GM21825 (cell line): ENCODE results near the gene MRPL14.
"Not testable (repeated sequence)": the region's sequence is repeated elsewhere in the genome, so short reads cannot be mapped to it uniquely, and the experiment has no call there.

Experiments
- ATAC-seq: cut with Tn5 transposase; IDR thresholded peaks from one replicate; pipeline ENCODE4 v1.9.1; 2021; ENCODE audit warnings: mild to moderate bottlenecking, moderate library complexity; ENCODE audit not compliant: unreplicated experiment

MRPL14 gene

DNA sequence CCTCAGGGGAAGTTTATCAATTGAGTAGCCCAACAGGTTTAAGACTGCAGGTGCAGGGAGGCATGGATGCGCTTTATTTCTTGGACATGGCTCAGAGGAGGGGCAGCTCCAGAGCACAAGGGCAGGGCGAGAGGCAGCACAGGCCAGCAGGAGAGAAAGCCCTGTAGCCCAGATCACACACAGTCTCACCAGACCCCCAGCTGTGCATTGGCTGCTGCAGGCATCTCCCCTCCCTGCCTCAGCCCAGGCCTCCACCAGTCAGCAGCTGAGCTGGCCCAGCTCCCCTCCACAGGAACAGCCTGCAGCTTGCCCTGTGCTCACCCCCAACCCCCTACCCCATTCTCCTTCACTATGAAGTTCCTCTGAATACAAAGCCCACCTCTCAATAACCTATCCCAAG lies 24.7 kb downstream of the MRPL14 start:
- ATAC-seq: no peak

DNA sequence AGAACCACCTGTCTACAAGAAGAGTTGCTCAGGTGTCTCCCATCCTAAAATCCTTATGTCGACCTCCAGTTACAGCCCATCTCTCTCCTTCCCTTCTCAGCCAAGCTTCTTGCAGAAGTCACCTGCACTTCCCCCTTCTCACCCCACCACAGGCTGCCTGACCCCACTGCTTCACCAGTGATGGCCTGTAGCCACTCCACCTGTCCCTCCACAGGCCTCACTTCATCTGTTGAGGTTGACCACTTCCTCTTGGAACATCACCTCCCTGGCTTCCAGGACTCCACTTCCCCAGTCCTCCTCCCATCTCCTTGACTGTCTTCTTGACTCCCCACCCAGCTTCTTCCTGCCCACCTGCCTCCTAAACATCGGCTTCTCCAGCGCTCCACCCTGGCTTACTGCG lies 25.4 kb downstream of the MRPL14 start:
- ATAC-seq: no peak

DNA sequence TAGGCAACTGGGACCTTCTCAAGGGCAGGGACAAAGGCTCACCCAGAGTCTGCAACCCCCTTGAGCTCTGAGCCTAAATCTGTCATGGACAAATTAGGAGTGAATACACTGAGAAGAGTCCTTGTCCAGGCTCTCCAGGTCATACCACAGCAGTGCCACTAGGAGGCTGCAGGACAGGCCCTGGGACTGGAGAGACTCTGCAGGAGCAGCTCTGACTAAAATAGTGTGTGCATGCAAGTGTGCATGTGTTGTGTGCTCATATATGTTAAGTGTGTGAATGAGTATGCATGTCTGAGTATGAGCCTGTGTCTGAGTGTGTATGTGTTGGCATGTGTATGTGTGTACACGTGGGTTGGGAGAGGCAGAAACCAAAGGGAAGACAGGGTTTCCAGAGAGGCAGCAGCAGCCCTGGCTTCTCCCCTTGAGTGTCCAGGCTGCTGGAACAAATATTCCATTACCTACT lies 27.1 kb downstream of the MRPL14 start:
- no peak for ATAC-seq

DNA sequence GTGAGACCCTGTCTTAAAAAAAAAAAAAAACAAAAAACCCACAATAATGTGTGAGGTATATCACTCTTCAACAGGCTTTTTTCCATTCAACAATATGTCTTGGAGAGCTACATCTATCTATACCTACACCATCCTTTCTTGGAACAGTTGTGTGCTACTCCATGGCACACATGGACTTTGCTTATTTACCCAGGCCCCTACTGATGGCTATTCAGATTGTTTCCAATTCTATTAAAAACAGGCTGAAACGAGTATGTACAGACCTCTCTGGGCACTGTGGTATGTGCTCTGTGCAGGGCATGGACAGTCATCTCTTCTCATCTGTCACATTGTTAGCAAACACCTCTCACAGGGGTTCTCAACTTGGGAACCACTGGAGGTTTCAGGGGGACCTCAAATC lies 28.1 kb downstream of the MRPL14 start:
- ATAC-seq: no peak

DNA sequence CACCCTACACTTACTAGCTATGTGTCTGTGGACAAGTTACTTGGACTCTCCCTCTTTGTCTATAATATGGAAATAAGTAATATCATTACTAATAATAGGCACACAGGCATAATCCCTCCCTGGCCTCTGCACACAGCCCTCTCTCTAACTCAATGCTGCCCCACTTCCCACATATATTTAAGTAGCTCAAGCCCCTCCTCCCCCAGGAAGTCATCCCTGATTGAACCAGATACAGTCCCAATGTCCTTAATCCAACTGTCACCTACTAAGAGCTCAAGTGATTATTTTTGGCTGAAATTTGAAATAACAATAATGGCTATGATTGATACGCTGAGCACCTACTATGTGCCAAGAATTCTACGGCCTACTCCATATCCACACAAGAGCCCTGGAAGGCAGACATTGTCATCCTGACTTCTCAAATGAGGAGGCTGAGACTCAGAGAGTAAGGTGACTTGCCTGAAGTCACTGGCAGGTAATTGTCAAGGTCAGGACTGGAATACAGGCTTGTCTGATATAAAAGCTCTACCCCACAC lies 29.4 kb downstream of the MRPL14 start:
- no peak for ATAC-seq

DNA sequence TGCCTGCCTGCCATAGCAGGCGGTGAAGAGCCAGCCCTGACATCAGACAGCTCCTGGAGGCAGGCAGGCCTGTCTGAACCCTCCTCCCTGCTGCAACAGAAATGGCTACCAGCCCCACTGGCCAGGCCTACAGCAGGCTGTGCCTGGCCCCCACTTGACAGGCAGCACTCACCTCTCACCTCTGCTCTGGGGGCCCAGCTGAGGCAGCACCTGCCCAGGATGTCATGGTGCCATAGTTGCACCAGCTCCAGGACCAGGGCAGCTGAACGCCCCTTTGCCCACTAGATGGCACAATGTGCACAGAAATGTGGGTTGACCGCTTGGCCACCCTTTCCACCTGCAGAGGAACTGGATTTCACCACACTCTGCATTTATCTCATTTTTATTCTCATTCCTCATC lies 30.6 kb downstream of the MRPL14 start:
- peak; percentile 66 for ATAC-seq

DNA sequence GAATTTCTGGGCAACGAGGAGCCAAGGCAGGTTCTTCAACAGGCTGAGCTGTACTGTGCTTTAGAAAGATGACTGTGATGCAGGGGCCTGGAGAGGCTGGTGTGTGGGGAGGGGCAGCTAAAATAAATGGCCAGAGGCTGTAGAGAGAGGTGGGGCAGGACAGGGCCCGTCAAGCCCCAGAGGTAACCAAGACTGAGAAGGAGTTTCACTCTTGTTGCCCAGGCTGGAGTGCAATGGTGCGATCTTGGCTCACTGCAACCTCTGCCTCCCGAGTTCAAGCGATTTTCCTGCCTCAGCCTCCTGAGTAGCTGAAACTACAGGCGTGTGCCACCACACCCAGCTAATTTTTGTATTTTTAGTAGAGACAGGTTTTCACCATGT lies 32.0 kb downstream of the MRPL14 start:
- not testable (repeated sequence) for ATAC-seq

DNA sequence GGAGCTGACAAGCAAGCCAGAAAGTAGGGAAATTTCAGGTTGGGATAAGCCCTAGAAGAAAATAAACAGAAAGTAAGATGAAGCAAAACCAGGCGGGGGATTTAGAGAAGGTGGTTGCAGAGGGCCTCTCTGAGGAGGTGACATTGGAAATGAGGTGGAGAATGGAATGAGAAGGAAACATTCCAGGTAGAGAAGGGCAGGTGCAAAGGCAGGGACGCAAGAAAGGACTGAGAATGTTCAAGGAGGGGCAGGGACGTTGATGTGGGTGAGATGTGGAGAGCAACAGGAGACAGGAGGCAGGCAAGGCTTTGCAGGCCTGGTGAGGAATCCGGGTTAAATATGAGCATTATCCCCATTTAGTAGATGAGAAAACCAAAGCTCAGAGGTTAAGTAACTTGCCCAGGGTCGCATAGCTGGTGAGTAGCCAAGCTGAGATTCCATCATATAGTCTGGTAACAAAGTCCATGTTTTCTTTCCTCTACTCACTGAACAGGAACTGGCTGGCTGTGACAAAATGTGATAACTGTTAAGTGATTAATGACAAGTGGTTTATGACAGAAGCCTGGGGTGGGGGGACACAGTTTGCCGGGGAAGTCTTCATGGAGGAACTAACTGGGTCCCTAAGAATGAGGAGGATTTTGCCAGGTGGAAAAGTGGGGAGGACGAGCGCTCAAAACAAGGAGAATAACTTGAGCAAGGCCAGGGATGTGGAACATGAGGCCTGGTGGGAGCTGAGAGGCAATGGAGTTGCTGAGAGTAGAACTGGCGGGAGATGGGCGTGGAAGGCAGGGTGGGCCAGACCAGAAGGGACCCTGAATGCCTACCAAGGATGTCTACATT lies 32.6 kb downstream of the MRPL14 start:
- no peak for ATAC-seq

DNA sequence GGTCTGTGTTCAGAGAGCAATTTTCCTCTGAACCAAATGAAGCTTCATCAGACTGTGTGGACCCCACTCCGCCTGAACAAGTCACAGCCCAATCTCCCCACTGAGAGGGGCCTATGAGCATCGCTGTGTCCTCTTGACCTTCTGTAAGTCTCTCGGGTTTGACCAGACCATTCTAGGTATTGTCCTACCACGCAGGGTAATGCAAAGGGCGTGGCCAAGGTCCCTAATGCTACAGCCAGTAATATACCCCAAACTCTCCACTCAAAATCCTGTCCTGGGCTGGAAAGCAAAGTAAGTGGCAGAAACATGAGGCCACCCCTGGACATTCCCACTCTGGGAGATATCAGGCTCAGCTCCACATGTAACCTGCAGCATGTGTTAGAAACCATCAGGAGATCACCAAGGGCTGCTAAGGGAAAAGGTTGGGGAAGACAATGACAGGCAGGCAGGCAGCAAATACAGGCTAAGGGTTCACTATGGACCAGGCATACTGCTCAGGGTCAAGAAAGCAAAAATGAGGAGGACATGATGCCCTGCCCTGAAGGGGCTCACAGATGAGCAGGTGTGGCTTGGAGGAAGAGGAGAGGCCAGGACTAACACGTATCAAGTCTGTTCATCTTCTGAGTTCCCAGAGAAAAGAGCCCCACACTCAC lies 33.4 kb downstream of the MRPL14 start:
- ATAC-seq: no peak

DNA sequence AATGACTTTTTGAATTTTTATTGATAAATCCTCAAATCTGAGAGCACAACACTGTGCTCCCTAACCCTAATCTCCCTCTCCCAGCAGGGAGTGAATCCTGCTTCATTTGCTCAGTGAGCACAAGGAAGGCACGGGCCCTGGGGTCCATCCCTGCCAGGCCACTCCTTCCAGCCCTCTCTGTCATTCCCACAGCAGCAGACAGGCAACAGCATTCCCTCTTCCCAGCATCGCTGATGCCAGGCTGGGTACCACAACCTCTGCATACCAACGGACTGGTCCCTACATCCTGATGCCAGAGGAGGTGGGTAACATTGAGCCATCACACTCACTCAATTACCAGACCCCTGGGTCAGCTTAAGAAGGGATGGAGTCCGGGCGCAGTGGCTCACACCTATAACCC lies 34.2 kb downstream of the MRPL14 start:
- no peak for ATAC-seq

DNA sequence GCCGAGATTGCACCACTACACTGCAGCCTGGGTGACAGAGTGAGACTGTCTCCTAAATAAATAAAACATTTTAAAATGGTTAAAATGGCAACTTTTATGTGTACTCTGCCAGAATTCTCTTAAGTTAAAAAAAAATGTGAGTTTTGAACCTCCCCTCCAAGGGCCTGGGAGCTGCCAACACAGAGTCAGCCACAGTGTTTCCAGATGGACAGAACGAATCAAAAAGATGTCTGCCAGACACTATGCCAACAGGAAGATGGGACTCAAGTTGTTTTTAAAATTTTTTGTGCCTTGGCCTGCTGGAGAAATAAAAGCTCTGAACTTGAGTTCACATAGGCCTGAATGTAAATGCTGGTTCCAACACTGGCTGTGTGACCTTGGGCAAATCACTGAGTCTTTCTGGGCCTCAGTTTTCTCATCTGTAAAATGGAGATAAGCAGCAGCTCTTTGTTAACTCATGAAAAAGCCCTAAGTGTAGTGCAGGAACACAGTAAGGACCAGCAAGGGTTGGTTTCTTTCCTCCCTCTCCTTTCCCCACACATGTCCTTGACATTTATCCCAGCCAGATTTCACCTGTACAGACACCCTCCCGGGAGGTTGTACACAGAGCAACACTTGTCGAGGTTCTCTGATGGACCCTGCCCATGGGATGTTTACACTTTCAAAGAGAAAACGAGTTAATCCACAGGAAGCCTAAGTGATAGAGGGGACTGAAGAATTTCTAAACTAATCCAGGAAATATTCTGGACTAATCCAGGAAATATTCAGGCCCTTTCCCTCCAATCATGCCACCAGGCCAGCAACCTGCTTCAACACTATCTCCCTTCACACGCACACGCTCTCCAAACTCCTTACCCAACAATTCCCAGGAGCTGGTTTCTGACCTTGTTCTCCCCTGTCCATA lies 35.0 kb downstream of the MRPL14 start:
- no peak for ATAC-seq

DNA sequence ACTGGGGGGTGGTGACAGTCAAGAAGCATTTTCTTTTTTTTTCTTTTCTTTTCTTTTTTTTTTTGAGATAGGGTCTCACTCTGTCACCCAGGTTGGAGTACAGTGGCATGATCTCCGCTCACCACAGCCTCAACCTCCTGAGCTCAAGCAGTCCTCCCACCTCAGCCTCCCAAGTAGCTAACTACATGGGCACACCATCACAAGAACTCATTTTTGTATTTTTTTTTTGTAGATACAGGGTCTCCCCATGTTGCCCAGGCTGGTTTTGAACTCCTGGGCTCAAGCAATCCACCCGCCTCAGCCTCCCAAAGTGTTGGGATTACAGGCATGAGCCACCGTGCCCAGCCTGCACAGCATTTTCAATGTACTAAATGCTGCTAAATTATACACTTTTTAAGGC lies 35.9 kb downstream of the MRPL14 start:
- ATAC-seq: not testable (repeated sequence)

DNA sequence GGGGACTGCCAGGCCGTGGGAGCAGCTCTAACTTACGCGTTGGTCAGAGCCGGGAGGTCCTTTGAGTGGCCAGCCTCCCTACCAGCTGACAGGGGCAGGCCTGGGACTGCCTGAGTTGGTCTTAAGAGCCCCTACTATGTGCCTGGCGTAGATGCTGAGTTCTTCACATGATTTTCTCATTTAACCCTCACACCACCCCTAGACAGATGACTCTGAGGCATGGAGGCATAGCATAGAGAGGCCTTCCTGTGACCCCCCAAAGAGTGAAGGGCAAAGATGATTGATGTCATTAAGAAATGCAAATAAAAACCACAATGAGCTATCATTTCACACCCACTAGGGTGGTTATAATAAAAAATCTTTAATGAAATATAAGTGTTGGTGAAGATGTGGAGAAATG lies 36.8 kb downstream of the MRPL14 start:
- ATAC-seq: no peak

DNA sequence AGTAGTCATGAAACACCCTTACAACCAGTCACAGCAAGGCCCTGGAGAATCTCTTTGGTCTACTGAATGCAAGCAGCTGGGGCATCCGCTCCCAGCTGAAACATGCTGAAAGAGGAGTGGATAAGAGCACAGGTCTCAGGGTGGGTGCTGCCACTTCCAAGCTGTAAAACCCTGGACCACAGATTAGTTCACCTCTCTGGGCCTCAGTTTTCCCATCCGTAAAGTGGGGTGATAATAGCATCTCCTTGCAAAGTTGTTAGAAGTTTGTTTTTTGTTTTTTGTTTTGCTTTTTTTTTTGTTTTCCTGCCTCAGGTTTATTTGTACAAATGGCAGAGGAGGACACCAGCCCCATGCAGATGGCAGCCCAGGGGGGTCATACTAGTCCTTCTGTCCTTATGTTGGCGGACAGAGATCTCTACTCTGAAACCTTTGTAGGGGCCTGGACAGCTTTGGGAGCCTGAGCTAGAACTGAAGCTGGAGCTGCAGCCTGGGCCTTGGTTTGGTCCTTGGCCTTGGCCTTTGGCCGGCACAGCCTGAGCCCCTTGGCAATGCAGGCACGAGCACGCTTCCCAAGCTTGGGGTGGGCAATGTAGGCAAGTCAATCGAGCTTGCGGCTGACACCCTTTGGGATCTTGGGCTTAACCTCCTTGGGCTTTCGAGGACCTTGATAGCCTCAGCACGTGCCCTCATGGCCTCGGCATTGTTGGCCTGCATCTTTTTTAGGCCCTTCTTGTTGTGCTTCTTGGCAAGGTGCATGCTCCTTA lies 38.2 kb downstream of the MRPL14 start:
- no peak for ATAC-seq

DNA sequence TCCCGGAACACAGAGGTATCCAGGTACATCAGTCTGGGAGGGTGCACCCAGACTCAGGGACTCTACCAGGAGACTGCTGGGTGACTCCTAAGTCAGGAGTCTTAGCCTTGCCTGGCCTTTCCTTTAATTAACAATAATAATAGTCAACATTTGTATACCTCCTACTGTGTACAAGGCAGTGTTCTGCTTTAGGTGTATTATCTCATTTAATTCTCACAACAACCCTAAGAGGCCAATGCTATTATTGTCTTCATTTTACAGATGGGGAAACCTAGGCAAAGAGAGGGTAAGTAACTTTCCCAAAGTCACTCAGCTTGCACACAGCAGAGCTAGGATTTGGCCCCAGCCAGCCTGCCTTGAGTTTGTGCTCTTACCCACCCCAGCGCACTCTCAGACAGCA lies 39.6 kb downstream of the MRPL14 start:
- ATAC-seq: no peak

DNA sequence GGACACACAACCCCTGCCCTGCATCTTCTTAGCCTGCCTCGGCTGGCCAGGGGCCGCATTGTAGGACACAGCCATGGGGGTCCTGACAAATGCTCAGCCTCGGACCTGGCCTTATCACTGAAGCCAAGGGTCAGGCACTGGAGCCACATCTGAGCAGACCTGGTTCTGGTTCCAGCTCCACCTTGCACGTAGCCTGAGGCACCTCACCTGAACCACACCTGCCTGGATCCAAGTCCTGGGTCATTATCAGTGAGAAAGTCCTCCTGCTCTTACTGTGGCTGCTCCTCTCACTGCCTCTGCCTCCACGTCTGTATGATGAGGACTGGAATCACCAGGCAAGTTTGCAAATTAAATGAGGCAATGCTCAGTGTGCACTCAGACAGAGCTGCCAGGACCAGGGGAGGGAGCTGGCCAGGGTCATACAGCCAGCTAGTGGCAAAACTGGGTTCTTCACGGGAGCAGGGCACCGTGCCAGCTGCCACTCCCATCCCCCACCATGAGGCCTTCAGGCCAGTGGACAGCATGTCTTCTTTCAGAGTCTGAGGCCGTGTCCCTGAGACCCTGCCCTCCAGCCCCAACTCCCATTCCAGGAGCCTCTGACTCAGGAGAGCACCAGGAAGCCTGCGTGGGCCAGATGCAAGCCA lies 40.2 kb downstream of the MRPL14 start:
- ATAC-seq: no peak

DNA sequence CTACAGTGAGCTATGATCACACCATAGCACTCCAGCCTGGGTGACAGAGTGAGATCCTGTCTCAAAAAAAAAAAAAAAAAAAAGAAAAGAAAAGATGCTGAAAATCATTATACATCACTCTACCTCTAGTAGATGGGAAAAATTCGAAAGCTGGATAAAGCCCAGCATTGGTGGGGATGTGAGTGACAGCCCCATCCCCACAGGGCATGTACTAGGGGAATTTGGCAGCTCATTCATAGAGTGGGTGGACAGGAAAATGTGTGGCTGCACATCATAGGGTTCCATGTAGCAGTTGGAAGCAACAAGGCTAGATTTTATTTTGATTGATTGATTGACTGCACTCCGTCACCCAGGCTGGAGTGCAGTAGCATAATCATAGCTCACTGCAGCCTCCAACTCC lies 42.0 kb downstream of the MRPL14 start:
- ATAC-seq: no peak

DNA sequence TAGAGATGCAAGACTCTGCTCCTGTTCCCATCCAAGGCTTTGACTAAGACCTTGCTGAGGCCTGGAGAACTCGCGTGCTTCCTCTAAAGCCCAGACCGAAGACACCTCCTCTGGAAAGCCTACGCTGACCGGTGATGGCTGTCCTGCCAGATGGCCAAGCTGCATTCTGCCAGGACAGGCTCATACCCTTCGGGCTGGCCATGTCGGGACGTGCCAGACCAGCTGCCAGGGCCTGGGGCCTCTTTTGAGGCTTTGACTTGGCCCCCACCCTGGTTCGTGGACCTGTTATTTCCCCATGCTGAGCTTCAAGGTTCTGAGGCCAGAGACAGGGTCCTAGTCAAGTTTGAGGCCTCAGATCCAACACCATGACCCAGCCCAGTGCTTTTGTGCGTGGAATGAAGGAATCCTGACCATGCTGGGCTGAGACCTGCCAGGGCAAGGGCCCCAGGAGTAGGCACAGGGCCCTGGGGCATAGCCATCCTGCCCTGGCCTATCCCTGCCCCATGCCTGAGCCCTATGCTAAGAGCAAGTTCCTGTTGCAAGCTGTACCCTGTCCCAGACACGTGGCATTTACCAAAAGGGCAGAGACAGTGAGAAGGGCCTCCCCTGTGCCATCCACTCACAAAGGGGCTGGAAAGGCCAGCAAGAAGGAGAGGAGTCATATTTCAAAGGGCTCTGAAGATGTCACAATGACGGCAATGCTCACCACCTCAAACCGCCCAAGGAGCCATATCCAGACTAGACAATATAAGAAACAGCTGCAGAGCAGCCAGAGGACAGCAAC lies 42.8 kb downstream of the MRPL14 start:
- ATAC-seq: no peak

DNA sequence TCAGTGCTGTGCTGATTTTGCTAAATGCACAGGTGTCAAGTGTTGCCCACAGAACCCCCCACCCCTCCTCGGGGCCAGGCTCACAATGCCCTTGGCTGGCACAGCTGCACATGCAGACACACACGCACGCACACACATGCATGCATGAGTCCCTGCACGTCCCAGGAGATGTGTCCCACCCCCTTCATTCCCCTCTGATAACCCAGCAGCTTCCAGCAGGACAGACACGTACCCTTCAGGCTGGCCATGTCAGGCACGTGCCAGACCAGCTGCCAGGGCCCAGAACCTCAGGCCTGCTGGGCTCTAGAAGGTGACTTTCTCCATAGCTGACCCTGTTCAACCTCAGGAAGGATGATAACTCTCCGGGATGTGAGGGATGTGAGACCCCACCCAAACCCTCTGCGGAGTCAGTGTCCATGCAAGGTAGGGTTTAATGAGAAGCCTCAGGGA lies 44.4 kb downstream of the MRPL14 start:
- no peak for ATAC-seq
